B cell (primary cell): Measurements from ENCODE around the gene LMX1B. TPM values are rescaled to one million over a fixed set of nuclear protein-coding genes. Genes with fewer than 3 reads are reported as not detected.
A peak's percentile ranks its signal among the peaks of the same experiment; 100 is the strongest.
"Not testable (repeated sequence)": the region's sequence is repeated elsewhere in the genome, so short reads cannot be mapped to it uniquely, and the experiment has no call there.

Experiments used
- ATAC-seq: fragments of 200-7000 bp; cut with Tn5 transposase; one replicate; pipeline ENCODE4 v1.10.0; 2021; ENCODE audit warnings: low read depth, mild to moderate bottlenecking, moderate number of reproducible peaks, moderate library complexity
- CTCF ChIA-PET: fragments of 350-600 bp; sonication (Branson Sonifier 250); formaldehyde crosslinking; loops from one replicate; lab custom pipeline; 2021; ENCODE audit warnings: antibody characterized with exemption, inconsistent platforms; lab: Charles Lee
- POLR2A ChIA-PET: fragments of 350-600 bp; sonication (Branson Sonifier 250); formaldehyde crosslinking; loops from one replicate; lab custom pipeline; 2021; ENCODE audit warnings: antibody characterized with exemption; lab: Charles Lee
- DNase-seq: peaks from one replicate; pipeline ENCODE4 v3.0.0; 2013
- H2AFZ ChIP-seq: 2 replicates; pipeline ENCODE4 v1.6.1; 2012; ENCODE audit warnings: mild to moderate bottlenecking, low read depth, low read length; ENCODE audit not compliant: insufficient read depth, poor library complexity, severe bottlenecking
- H3K27ac ChIP-seq, 2 donors: 1 replicate in 1 of 2; 2 replicates in 1 of 2; pipeline ENCODE4 v1.5.1; 2012 to 2013; ENCODE audit warnings: low read length in 2 of 2, mild to moderate bottlenecking in 2 of 2, moderate library complexity in 1 of 2
- H3K27me3 ChIP-seq, 4 experiments: fragments of 200-600 bp in 1 of 4; sonication (generic) in 1 of 4; replicated peaks in 1 of 4; 1 replicate in 2 of 4; 2 replicates in 2 of 4; pipeline versions ENCODE4 v1.6.1 to v1.7.0; 2013 to 2016; ENCODE audit warnings: low read length in 3 of 4, mild to moderate bottlenecking in 2 of 4, mixed read lengths in 1 of 4, moderate library complexity in 1 of 4; ENCODE audit not compliant: insufficient read depth in 4 of 4, control insufficient read depth in 3 of 4; ENCODE audit errors: control extremely low read depth in 1 of 4
- H3K36me3 ChIP-seq, 2 experiments: replicated peaks in 1 of 2; 1 replicate in 1 of 2; 2 replicates in 1 of 2; pipeline versions ENCODE4 v1.6.1 to v1.7.1; 2013; ENCODE audit warnings: low read length in 1 of 2; ENCODE audit not compliant: insufficient read depth in 2 of 2, control insufficient read depth in 1 of 2; ENCODE audit errors: control extremely low read depth in 1 of 2, extremely low read depth in 1 of 2
- H3K4me1 ChIP-seq, 2 donors: fragments of 200-600 bp in 1 of 2; sonication (generic) in 1 of 2; 1 replicate in 1 of 2; 2 replicates in 1 of 2; pipeline versions ENCODE4 v1.5.1 to v1.6.1; 2013 to 2017; ENCODE audit warnings: low read length in 2 of 2; ENCODE audit not compliant: control insufficient read depth in 2 of 2, insufficient read depth in 2 of 2
- H3K4me2 ChIP-seq: replicated peaks from 2 replicates; pipeline ENCODE3; 2012; ENCODE audit warnings: mild to moderate bottlenecking, low read depth, low read length; ENCODE audit not compliant: poor library complexity, severe bottlenecking
- H3K4me3 ChIP-seq, 5 experiments: fragments of 200-600 bp in 1 of 5; sonication (generic) in 1 of 5; 1 replicate in 3 of 5; 2 replicates in 2 of 5; pipeline versions ENCODE4 v1.5.1 to v1.7.0; 2011 to 2016; ENCODE audit warnings: low read length in 4 of 5, mild to moderate bottlenecking in 4 of 5, low read depth in 2 of 5, control low read depth in 1 of 5, moderate library complexity in 1 of 5; ENCODE audit not compliant: insufficient read depth in 1 of 5; ENCODE audit errors: control extremely low read depth in 1 of 5, extremely low read depth in 1 of 5
- H3K79me2 ChIP-seq: fragments of 200-600 bp; sonication (generic); one replicate; pipeline ENCODE4 v1.6.0; 2016; ENCODE audit warnings: low read length; ENCODE audit not compliant: control insufficient read depth, insufficient read depth
- H3K9ac ChIP-seq: fragments of 200-600 bp; sonication (generic); 2 replicates; pipeline ENCODE4 v1.6.1; 2017; ENCODE audit warnings: mild to moderate bottlenecking, low read length, moderate library complexity
- H3K9me3 ChIP-seq, 3 donors: one replicate each; pipeline versions ENCODE4 v1.6.1 to v1.7.1; 2013; ENCODE audit warnings: low read length in 2 of 3; ENCODE audit not compliant: control insufficient read depth in 2 of 3, insufficient read depth in 1 of 3; ENCODE audit errors: control extremely low read depth in 1 of 3
- H4K20me1 ChIP-seq: 2 replicates; pipeline ENCODE4 v1.6.0; 2012; ENCODE audit warnings: mild to moderate bottlenecking, low read length; ENCODE audit not compliant: insufficient read depth, control insufficient read depth, poor library complexity, severe bottlenecking
- H3K27ac Mint-ChIP-seq: one replicate; pipeline ENCODE4 v1.8.0; 2021; ENCODE audit warnings: mixed read lengths
- H3K27me3 Mint-ChIP-seq: one replicate; pipeline ENCODE4 v1.8.0; 2021; ENCODE audit warnings: mixed read lengths
- H3K4me1 Mint-ChIP-seq: one replicate; pipeline ENCODE4 v1.8.0; 2021; ENCODE audit warnings: mixed read lengths
- H3K4me3 Mint-ChIP-seq: one replicate; pipeline ENCODE4 v1.8.0; 2021; ENCODE audit warnings: mixed read lengths
- H3K9me3 Mint-ChIP-seq: one replicate; pipeline ENCODE4 v1.8.0; 2022; ENCODE audit warnings: mixed read lengths; ENCODE audit not compliant: insufficient read depth
- EZH2 ChIP-seq: IDR thresholded peaks from 2 replicates; pipeline ENCODE4 v1.6.1; 2012; ENCODE audit warnings: borderline replicate concordance, low read depth, mild to moderate bottlenecking, moderate library complexity, low read length; ENCODE audit not compliant: insufficient read depth, poor library complexity, severe bottlenecking
- WGBS: methylation state at CpG from one replicate; pipeline ENCODE4 v1.1.5; 2013; ENCODE audit warnings: missing lambda C conversion rate; ENCODE audit not compliant: insufficient coverage; 5-methylcytosine and 5-hydroxymethylcytosine counted together
- intact Hi-C: fragments of 100-400 bp; cut with micrococcal nuclease; formaldehyde crosslinking; loops from one replicate; pipeline ENCODE4 v1.10.0; 2022
- polyA plus RNA-seq: library from polyadenylated mRNA; depleted of rRNA; stranded (reverse); fragments of >200 nt; gene quantifications from 2 replicates; pipeline ENCODE4 v1.2.3, GENCODE V29; 2012
- total RNA-seq, 2 donors: library from RNA; stranded (reverse); fragments of 120-200 nt in 1 of 2; gene quantifications; 1 replicate in 1 of 2; 2 replicates in 1 of 2; pipeline versions ENCODE4 v1.2.3 to v1.2.4, GENCODE V29; 2013 to 2022
- TF ChIP-seq, protein P1 (sequence below): fragments of 200-600 bp; IDR thresholded peaks from one replicate; pipeline ENCODE4 v1.8.0; 2022; ENCODE audit warnings: antibody characterized with exemption, mild to moderate bottlenecking

LMX1B gene
- total and polyA plus RNA-seq, 2 donors (not counting 1 experiment from before 2014, with no cell fraction given) = not detected

DNA sequence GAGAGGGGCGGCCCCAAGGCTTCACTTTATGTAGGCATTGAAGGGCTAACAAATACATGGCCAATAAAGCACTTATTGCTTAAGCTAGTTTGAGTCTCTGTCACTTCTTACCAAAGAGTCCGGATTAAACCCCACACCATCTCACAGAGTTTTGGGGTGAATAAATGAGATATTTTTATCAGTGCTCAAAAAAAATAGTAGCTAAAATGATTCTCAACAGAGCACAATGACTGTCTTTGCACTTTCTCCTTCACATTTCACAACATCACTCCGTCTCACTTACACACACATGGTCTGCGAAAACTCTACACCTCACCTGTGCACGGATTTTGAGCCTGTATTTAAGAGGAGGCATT is 92.9 kb downstream of the LMX1B start:
- CTCF ChIA-PET = interaction anchor here (0.6 to 12.9 kb wide), 28 partner anchors 12 to 1711 kb away, joined by 3 to 680 read pairs (median 6); partner anchors contain the start of gene ZBTB43
- Histone ChIP-seq H3K36me3 (no peaks in the 10 kb centered on the region), H3K4me1 (peaks cover 13 to 16% of the 10 kb centered on the region in 2 donors), H3K4me3 (no peak overlapping the region), H3K27me3 (peaks cover 0 to 29% (median 19%) of the 10 kb centered on the region in 4 experiments), H4K20me1 (no peaks in the 10 kb centered on the region), H3K79me2 (no peaks in the 10 kb centered on the region), H3K27ac (no peak overlapping the region), H2AFZ (peak overlapping the region; percentile 58), H3K4me2 (peak overlapping the region; percentile 72), H3K9me3 (no peaks in the 10 kb centered on the region), H3K9ac (no peak overlapping the region)
- POLR2A ChIA-PET = interaction anchor here (0.5 to 2.6 kb wide), 4 partner anchors 8 to 75 kb away, joined by 3 to 8 read pairs (median 6); no protein-coding TSS in a partner anchor
- DNase-seq (no peak), ATAC-seq (no peak)
- H3K27me3 Mint-ChIP-seq = peaks cover 28% of the 10 kb centered on the region
- peaks cover 15% of the 10 kb centered on the region for H3K4me1 Mint-ChIP-seq
- no CpG with 5 or more reads among the region's 5 CpGs for WGBS
- intact Hi-C loops = no loop called here
- no peak overlapping the region for H3K4me3 Mint-ChIP-seq
- no peak overlapping the region for H3K27ac Mint-ChIP-seq
- no peaks in the 10 kb centered on the region for H3K9me3 Mint-ChIP-seq
- TF ChIP-seq, protein P1, sequence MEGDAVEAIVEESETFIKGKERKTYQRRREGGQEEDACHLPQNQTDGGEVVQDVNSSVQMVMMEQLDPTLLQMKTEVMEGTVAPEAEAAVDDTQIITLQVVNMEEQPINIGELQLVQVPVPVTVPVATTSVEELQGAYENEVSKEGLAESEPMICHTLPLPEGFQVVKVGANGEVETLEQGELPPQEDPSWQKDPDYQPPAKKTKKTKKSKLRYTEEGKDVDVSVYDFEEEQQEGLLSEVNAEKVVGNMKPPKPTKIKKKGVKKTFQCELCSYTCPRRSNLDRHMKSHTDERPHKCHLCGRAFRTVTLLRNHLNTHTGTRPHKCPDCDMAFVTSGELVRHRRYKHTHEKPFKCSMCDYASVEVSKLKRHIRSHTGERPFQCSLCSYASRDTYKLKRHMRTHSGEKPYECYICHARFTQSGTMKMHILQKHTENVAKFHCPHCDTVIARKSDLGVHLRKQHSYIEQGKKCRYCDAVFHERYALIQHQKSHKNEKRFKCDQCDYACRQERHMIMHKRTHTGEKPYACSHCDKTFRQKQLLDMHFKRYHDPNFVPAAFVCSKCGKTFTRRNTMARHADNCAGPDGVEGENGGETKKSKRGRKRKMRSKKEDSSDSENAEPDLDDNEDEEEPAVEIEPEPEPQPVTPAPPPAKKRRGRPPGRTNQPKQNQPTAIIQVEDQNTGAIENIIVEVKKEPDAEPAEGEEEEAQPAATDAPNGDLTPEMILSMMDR = peak; percentile 14
- no peak for TF ChIP-seq EZH2

DNA sequence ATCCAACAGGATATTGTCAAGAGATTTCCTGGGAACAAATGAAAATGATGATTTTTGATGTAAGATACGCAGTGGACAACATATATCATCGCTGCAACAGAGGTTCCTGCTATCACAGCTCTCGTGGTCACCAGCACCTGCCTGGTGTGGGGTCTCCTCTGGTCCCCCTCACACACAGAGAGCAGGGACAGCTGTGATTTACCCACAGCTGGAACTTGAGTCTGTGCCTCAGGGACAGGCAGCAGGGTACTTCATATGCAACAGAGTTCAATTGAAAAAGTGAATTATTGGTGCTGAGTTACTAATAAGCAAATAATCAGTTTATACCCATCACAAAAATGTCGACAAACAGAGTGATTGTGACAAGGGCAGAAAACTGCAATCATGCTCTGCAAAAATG is 93.4 kb downstream of the LMX1B start:
- 100% methylated on average over 1 of the region's 4 CpGs for WGBS
- peaks cover 13 to 16% of the 10 kb centered on the region in 2 donors for H3K4me1 ChIP-seq
- H2AFZ ChIP-seq = no peak overlapping the region
- intact Hi-C loops = no loop called here
- TF ChIP-seq EZH2 = no peak
- TF ChIP-seq, protein P1 = no peak
- H3K79me2 ChIP-seq = no peaks in the 10 kb centered on the region
- no peak overlapping the region for H3K4me2 ChIP-seq
- ATAC-seq (no peak), DNase-seq (no peak)
- no peaks in the 10 kb centered on the region for H4K20me1 ChIP-seq
- no peak overlapping the region for H3K9ac ChIP-seq
- no peak overlapping the region for H3K27ac ChIP-seq
- Mint-ChIP-seq H3K27me3 (peaks cover 24% of the 10 kb centered on the region), H3K4me3 (no peak overlapping the region), H3K9me3 (no peaks in the 10 kb centered on the region), H3K4me1 (peaks cover 15% of the 10 kb centered on the region), H3K27ac (no peak overlapping the region)
- no peaks in the 10 kb centered on the region for H3K36me3 ChIP-seq
- H3K9me3 ChIP-seq = no peaks in the 10 kb centered on the region
- H3K4me3 ChIP-seq = no peak overlapping the region
- ChIA-PET CTCF (interaction anchor here (0.6 to 12.9 kb wide), 22 partner anchors 11 to 137 kb away, joined by 3 to 680 read pairs (median 10); partner anchors contain the start of gene ZBTB43), POLR2A (interaction anchor here (1.1 to 2.6 kb wide), 3 partner anchors 12 to 74 kb away, joined by 3 to 8 read pairs (median 5); no protein-coding TSS in a partner anchor)
- H3K27me3 ChIP-seq = peaks cover 0 to 29% (median 19%) of the 10 kb centered on the region in 4 experiments

DNA sequence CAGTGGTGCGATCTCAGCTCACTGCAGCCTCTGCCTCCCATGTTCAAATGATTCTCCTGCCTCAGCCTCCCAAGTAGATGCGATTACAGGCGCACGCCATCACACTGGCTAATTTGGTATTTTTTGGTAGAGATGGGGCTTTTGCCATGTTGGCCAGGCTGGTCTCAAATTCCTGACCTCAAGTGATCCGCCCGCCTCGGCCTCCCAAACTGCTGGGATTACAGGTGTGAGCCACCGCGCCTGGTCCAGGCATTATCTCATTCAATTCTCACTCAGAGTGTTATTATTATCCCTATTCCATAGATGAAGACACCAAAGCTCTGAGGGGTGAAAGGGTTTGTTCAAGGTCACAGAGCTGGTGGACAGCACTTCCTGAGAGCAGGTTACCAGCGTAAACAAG is 94.0 kb downstream of the LMX1B start:
- H3K79me2 ChIP-seq, H2AFZ ChIP-seq, ATAC-seq, H3K4me3 Mint-ChIP-seq, H3K4me3 ChIP-seq, intact Hi-C loops, H3K27ac Mint-ChIP-seq, H3K36me3 ChIP-seq, H3K9me3 Mint-ChIP-seq, DNase-seq, H3K4me2 ChIP-seq, H3K9me3 ChIP-seq, H3K27ac ChIP-seq, H3K9ac ChIP-seq, H4K20me1 ChIP-seq: not testable (repeated sequence)
- Histone ChIP-seq H3K27me3 (peaks cover 0 to 26% (median 18%) of the 10 kb centered on the region in 4 experiments), H3K4me1 (peaks cover 13 to 16% of the 10 kb centered on the region in 2 donors)
- peaks cover 19% of the 10 kb centered on the region for H3K27me3 Mint-ChIP-seq
- ChIA-PET POLR2A (interaction anchor here (1.1 to 2.6 kb wide), 2 partner anchors 16 to 74 kb away, joined by 3 to 8 read pairs; no protein-coding TSS in a partner anchor), CTCF (interaction anchor here (1.0 to 12.9 kb wide), 8 partner anchors 11 to 82 kb away, joined by 3 to 680 read pairs (median 46); no protein-coding TSS in a partner anchor)
- 100% methylated on average over 1 of the region's 10 CpGs for WGBS
- peaks cover 15% of the 10 kb centered on the region for H3K4me1 Mint-ChIP-seq
